Bronchial epithelial cell (primary cell): ENCODE measurements around the gene FARS2. TPM values are rescaled to one million over a fixed set of nuclear protein-coding genes. Genes with fewer than 3 reads are reported as not detected.

ENCODE experiments used
- DNase-seq: peaks from one replicate; pipeline ENCODE4 v3.0.0-alpha.2; 2010; ENCODE audit warnings: low read depth
- FAIRE-seq: peaks from 2 replicates; lab custom pipeline; 2011; peaks lifted over from hg19 to GRCh38; lab: Jason Lieb, UNC
- H3K27me3 ChIP-seq: 2 replicates; pipeline ENCODE4 v1.5.1; 2011; ENCODE audit warnings: low read length; ENCODE audit not compliant: control insufficient read depth, insufficient read depth
- H3K36me3 ChIP-seq: 2 replicates; pipeline ENCODE4 v1.5.1; 2011; ENCODE audit warnings: low read length; ENCODE audit not compliant: control insufficient read depth, insufficient read depth
- H3K4me3 ChIP-seq: 2 replicates; pipeline ENCODE4 v1.5.1; 2011; ENCODE audit warnings: mild to moderate bottlenecking, low read depth, low read length, control low read depth
- total RNA-seq: library from RNA; depleted of rRNA; stranded (reverse); fragments of >200 nt; gene quantifications from 2 replicates; pipeline ENCODE4 v1.2.1, GENCODE V29; 2014
- TF ChIP-seq, protein P1 (sequence below): IDR thresholded peaks from 2 replicates; pipeline ENCODE4 v1.5.1; 2011; ENCODE audit warnings: mild to moderate bottlenecking, moderate library complexity, low read length, control low read depth, inconsistent platforms; ENCODE audit not compliant: insufficient read depth, severe bottlenecking

The FARS2 gene
- total RNA-seq, 1 donor from 2014 or later: 27.4 TPM

DNA sequence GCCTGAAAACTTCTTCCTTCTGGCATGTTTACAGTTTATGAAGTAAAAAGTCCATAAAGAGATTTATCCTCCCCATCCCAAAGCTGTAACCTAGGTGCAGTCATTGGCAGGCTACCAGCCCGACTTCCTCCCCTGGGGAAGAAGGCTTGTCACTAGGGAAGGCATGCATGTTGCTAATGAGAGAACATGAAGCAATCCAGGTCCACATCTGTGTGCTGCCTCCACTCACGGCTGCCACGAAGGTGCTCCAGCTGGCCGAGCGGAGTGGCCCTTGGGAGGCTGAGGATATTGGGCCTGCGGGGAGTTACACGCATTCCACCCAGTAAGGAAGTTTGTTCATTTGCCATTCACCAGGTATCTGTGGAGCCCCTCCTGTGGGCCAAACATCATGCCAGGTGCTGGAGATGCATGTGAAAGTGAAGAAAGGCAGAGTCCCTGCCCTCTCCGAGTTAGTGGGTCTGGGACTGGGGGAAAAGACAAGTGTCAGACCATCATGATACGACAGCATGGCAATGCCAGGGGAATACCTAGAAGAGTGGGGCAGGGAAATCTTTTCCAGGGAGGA lies 488.4 kb downstream of the FARS2 start:
- FAIRE-seq (no peak), DNase-seq (no peak)
- TF ChIP-seq, protein P1, sequence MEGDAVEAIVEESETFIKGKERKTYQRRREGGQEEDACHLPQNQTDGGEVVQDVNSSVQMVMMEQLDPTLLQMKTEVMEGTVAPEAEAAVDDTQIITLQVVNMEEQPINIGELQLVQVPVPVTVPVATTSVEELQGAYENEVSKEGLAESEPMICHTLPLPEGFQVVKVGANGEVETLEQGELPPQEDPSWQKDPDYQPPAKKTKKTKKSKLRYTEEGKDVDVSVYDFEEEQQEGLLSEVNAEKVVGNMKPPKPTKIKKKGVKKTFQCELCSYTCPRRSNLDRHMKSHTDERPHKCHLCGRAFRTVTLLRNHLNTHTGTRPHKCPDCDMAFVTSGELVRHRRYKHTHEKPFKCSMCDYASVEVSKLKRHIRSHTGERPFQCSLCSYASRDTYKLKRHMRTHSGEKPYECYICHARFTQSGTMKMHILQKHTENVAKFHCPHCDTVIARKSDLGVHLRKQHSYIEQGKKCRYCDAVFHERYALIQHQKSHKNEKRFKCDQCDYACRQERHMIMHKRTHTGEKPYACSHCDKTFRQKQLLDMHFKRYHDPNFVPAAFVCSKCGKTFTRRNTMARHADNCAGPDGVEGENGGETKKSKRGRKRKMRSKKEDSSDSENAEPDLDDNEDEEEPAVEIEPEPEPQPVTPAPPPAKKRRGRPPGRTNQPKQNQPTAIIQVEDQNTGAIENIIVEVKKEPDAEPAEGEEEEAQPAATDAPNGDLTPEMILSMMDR: no peak
- Histone ChIP-seq H3K27me3 (no peaks in the 10 kb centered on the region), H3K36me3 (no peaks in the 10 kb centered on the region), H3K4me3 (no peak overlapping the region)

DNA sequence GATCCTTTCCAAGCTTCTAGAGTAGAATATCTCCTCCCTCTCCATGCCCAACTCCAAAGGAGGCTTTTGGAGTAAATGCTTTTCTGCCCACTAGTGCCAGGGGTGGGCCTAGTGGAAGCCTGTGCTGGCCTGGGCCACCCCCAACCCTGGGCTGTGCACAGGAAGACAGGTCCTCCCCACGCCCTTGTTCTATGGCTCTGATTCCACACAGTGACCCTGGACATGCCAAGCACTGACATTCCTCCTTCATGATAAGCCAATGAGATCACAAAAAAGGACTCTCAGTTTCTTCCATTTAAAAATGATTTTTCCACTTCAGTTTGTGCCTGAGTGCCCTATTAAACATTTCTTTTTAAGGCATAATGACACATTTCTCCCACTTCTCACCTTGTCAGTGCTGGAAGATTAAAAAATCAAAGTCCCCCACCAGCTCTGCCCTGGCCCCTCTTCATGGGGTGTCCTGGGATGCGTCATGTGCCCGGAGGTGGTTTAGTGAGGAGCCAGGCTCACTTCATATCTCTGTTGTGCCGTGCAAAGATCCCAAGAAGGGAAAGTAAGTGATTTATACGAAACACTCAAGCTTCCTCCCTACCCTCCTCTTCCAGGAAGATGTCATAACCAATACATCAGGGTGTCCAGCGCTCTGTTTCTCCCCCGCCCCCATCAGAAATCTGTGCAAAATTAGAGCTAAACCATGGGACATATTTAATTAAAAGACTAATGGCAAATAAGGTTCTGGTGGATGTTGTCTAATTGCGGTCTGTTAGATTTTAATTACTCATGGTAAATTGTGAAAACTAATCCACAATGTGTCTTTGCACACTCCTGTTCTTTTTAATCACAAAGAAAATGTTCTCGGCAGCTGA lies 490.4 kb downstream of the FARS2 start:
- no peak overlapping the region for H3K4me3 ChIP-seq
- H3K36me3 ChIP-seq: no peaks in the 10 kb centered on the region
- TF ChIP-seq, protein P1: no peak
- no peak for FAIRE-seq
- no peaks in the 10 kb centered on the region for H3K27me3 ChIP-seq
- DNase-seq: no peak

DNA sequence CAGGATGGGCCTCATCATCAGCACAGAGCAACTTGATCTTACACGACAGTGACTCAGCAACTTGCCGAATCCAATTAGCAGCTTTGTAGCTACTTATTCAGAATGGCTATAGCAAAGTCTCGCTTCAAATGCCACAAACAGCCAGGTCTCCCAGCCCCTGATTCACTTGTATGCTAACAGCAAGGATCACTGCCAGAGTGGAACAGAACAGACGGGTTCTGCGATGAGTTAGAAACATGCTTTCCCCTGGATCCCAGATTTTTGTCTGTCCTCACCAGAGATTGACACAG lies 491.0 kb downstream of the FARS2 start:
- DNase-seq: peak; percentile 59
- TF ChIP-seq, protein P1: no peak

DNA sequence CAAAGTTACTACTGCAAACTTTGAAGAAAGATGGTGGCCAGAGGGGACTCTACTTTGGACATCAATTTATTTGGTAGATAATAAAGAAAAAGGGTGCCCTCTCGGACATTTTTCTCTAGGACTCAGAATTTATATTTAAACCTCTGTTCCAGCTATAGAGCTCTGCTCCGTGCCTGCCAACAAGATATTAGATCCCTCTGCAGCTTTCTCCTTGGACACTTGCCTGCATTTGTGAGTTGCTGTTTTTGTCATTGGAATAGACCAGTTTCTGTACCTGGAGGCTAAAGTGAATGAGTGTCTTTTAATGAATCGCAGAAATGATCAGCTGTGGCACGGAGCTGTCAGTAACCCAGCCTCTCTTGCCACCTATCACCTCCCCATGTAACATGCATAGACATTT lies 491.9 kb downstream of the FARS2 start:
- Histone ChIP-seq H3K27me3 (no peaks in the 10 kb centered on the region), H3K36me3 (no peaks in the 10 kb centered on the region), H3K4me3 (no peak overlapping the region)
- DNase-seq (no peak), FAIRE-seq (no peak)
- TF ChIP-seq, protein P1: no peak

More for the DNA sequence above, 491.0 kb downstream of the FARS2 start:
- no peaks in the 10 kb centered on the region for H3K36me3 ChIP-seq
- no peak for FAIRE-seq
- H3K27me3 ChIP-seq: no peaks in the 10 kb centered on the region
- H3K4me3 ChIP-seq: no peak overlapping the region

DNA sequence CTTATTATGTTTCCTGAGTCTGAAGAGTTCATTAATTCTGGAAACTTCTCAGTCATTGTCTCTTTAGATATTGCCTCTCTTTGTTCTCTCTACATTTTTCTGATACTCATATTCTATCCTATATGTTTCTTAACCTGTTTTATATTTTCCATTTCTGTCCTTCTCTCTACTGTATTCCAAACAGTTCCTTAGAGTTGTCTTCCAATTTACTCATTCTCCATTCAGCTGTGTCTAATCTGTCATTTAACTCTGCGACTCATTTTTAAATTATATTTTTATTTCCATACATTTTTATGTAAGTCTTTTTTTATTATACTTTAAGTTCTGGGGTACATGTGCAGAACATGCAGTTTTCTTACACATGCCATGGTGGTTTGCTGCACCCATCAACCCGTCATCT lies 493.6 kb downstream of the FARS2 start:
- TF ChIP-seq, protein P1: no peak
- Histone ChIP-seq H3K27me3 (no peaks in the 10 kb centered on the region), H3K36me3 (no peaks in the 10 kb centered on the region), H3K4me3 (no peak overlapping the region)
- FAIRE-seq (no peak), DNase-seq (no peak)
